HG03442 (cell line): ENCODE measurements around the gene TUT4.

Experiments
- ATAC-seq: cut with Tn5 transposase; IDR thresholded peaks from one replicate; pipeline ENCODE4 v1.9.1; 2021; ENCODE audit warnings: mild to moderate bottlenecking, moderate library complexity; ENCODE audit not compliant: unreplicated experiment

Gene TUT4

GRCh38 chr1:52476943-52477342 lies 75.9 kb downstream of the TUT4 start:
- ATAC-seq, result no peak

- ATAC-seq, result no peak
Measured at GRCh38 chr1:52474807-52475206, 78.1 kb downstream of the TUT4 start.

DNA sequence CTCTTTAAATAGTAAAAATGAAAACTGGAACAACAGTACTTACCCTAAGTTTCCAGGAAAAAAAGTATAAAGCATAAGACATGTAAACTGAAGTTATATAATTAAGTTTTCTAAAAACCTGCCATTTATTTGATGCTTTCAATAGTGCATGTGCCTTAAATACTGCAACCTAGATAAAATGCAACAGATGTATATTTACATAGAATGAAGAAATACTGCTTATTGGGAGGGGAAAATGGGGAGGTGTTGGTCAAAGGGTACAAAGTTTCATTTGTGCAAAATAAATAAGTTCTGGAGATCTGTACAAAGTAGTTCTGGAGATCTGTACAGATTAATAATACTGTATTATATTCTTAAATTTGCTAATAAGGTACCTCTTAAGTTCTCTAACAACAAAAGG lies 79.9 kb downstream of the TUT4 start:
- ATAC-seq, result no peak

DNA sequence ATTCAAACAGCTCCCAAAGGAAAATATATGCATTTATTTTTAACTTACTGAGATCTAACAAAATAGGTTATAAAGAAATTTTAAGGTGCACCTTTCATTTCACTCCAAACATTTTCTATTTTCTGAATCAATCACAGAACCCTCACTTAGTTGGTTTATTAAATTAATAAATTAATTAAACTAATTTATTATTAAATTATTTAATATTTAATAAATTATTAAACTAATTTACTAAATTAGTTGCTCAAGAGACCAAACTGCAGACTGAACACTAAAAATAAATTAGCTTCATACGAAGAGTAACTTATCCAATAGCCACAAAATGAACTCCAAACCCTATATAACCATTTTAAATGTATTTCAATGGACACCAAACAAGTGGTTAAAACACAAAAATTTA lies 80.5 kb downstream of the TUT4 start:
- no peak for ATAC-seq

GRCh38 chr1:52469108-52469507 lies 83.8 kb downstream of the TUT4 start:
- no peak for ATAC-seq

- ATAC-seq, result no peak
Measured at GRCh38 chr1:52463891-52464290, 89.0 kb downstream of the TUT4 start.

DNA sequence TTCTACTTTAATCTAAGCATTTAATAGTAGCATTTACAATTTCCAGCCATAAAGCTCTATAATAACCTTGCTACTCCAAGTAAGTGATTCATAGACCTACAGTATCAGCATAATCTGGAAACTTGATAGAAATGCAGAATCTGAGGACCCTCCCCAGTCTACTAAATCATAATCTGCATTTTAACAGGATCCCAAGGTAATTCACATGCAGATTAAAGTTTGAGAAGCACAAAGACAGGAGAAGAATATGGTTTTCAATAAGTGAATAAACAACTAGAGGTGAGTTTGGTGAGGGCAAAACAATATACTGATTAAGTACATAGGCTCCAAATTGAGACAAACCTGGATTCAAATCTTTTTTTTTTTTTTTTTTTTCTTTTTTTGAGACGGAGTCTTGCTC lies 91.1 kb downstream of the TUT4 start:
- no peak for ATAC-seq

GRCh38 chr1:52460694-52461093 lies 92.2 kb downstream of the TUT4 start:
- ATAC-seq, result no peak

- ATAC-seq, result no peak
Measured at GRCh38 chr1:52455686-52456085, 97.2 kb downstream of the TUT4 start.

DNA sequence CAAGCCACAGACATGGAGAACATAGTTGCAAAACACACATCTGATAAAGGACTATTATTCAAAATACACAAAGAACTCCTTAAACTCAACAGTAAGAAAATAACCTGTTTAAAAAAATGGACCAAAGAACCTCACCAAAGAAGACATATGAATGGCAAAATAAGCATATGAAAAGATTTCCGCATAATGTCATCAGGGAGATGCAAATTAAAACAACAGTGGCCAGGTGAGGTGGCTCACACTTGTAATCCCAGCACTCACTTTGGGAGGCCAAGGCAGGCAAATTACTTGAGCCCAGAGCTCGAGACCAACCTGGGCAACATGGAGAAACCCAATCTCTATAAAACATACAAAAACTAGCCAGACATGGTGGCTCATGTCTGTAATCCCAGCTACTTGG lies 98.1 kb downstream of the TUT4 start:
- no peak for ATAC-seq

DNA sequence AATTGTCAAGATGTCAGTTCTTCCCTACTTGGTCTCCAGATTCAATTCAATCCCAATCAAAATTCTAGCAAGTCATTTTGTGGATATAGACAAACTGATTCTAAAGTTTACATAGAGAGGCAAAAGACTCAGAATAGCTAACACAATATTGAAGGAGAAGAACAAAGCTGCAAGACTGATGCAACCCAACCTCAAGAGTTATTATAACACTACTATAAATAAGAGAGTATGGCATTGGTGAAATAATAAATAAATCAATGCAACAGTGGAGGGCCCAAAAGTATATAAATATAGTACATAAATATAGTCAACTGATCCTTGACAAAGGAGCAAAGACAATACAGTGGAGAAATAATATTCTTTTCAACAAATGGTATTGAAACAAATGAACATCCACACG lies 98.8 kb downstream of the TUT4 start:
- ATAC-seq, result no peak

GRCh38 chr1:52444463-52444862 lies 108.4 kb downstream of the TUT4 start:
- ATAC-seq, result no peak

DNA sequence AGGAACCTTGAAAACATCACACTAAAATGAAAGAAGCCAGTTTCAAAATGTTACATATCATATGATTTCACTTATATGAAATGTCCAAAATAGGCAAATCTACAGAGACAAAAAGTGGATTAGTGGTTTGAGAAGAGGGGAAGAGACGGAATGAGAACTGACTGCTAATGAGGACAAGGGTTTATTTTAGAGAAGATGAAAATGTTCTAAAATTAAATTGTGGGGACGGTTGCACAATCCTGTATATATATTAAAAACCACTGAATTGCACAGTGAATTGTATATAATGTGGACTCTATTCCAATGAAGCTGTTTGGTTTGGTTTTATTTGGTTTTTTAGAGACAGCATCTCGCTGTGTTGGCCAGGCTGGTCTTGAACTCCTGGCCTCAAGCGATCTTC lies 112.9 kb downstream of the TUT4 start:
- no peak for ATAC-seq

- no peak for ATAC-seq
Measured at GRCh38 chr1:52436817-52437216, 116.1 kb downstream of the TUT4 start.

DNA sequence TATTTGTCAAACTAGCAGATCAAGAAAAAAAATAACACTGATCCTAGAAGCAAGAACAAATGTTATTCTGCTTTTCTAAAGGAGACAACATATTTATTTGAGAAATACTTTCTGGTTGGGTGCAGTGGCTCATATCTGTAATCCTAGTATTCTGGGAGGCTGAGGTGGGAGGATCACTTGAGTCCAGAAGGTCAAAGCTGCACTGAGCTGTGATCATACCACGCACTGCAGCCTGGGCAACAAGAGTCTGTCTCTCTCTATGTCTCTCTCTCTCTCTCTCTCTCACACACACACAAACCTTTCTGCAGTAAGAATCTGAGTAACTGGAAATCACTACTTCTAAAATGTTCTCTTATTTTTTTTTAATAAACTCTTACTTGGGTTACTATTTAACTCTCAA lies 117.2 kb downstream of the TUT4 start:
- ATAC-seq, result no peak

DNA sequence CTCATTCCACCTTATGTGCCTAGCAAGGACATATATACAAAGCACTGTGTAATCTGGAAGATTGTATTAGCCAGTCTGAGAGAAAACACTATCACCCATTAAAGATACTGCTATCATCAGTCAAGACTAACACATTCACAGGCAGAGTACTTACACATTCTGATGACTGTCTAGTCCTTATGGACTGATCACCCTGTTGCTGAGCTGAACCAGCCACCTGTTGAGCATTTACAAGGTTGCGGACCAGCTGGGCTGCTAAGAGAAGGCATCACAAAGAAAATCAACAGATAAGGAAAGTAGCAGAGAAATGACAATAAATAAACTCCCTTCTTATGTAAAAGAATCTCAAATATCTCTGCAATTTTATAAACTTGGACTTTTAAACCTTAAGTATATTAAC lies 117.7 kb downstream of the TUT4 start:
- no peak for ATAC-seq

GRCh38 chr1:52432807-52433206 lies 120.1 kb downstream of the TUT4 start:
- no peak for ATAC-seq

GRCh38 chr1:52427152-52427551 lies 125.7 kb downstream of the TUT4 start:
- no peak for ATAC-seq

GRCh38 chr1:52426371-52426770 lies 126.5 kb downstream of the TUT4 start:
- no peak for ATAC-seq

DNA sequence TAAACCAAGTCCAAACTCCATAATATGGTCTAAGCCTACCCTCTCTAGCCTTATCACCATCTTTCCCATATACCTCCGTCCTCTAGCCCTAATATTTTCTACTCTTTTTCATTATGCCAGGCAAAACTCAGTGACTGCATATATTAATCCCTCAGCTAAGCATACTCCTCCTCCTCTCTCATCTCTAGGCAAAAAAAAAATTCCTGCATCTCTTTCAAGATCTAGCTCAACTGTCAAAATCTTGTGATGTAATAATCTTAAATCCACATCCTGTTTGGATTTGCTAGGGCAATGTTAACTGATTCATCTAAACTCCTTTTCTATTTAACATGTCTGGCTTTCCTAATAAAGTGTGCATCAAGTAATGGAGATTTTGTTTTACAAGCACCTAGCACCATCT lies 128.1 kb downstream of the TUT4 start:
- ATAC-seq, result no peak

GRCh38 chr1:52424231-52424636 lies 128.7 kb downstream of the TUT4 start:
- no peak for ATAC-seq

DNA sequence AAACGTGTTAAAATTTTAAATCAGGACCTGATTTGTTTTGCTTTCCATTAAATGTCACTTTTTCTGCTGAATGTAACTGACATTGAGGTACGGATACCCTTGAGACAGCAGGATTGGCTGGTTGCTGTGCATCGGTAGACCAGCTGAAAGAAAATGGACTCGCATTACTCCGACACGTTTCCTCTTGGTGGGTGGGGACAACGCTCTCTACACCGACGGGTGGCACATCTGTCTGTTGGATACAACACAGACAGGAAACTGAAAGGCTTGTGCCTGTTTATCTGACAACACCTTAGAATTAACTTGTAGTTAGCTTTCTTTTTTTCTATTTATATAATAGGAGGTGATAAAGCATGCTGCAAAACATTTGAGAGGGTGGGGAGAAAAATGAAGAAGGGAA lies 129.1 kb downstream of the TUT4 start:
- ATAC-seq, result no peak

DNA sequence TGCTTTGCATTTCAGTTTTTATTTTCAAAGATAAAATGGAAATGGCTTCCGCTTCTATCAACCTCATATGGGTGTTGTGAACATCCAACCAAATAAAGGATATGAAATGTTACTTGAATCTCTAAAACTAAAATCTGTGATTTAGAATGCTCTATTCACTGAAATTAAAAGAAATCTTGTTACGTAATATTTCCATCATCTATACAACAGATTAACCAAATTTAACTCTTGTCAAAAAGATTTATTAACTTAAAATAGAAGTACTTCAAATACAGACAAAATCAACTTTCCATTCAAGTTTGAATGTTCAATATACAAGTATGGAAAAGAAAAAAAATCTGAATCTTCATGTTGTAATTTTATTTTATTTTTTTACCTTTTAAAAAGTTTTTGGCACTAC lies 129.8 kb downstream of the TUT4 start:
- ATAC-seq, result no peak

DNA sequence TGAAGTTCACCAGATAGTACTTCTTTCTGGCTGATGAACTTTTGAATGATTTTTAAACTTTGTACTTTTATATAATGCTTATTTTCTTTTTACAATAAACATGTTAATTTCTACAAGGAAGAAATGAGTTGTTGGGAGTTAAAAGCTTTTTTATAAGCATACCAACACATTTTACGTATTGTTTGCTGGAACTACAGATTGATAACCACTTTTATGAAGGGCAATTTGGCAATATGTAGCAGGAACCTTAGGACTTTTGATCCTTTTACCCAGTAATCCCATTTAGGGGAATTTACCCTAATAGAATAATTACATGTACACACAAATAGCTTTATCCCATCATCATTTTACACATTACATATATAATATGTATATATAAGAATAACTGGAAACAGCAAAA lies 132.2 kb downstream of the TUT4 start:
- ATAC-seq, result no peak
